Thyroid gland (tissue), 4 donors: ENCODE results near the gene TMC3.

Source experiments
- POLR2A ChIP-seq, 2 donors: fragments of 450-650 bp; IDR thresholded peaks; one replicate each; pipeline ENCODE4 v1.6.1; 2017; ENCODE audit warnings: antibody characterized with exemption in 2 of 2, mild to moderate bottlenecking in 2 of 2, moderate library complexity in 1 of 2
- TF ChIP-seq, protein P1 (sequence below), 6 experiments: fragments of 200-600 bp in 3 of 6; fragments of 450-650 bp in 3 of 6; sonication (generic) in 3 of 6; IDR thresholded peaks; one replicate each; pipeline ENCODE4 v1.5.1; 2016 to 2019; ENCODE audit warnings: antibody characterized with exemption in 6 of 6, mild to moderate bottlenecking in 2 of 6, inconsistent platforms in 1 of 6, moderate library complexity in 1 of 6

DNA sequence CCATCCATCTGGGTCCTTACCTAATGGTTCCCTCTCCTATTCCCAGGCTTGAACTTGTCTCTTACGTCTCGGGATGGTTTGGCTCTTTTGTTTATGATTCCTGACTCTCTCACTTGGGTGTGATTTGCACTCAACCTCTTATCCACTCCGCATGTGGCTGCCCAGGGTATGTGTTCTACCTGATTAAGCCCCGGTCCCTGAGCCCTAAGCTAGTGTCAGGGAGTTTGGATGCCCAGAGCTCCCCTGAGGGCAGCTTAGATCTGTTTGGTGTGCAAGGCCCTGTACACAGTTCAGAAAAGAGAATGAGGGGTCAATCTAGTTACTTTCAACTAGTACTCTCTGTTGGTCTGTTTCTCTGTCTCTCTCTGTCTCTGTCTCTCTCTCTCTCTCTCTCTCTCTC lies 34.2 kb downstream of the TMC3 start:
- TF ChIP-seq, protein P1, sequence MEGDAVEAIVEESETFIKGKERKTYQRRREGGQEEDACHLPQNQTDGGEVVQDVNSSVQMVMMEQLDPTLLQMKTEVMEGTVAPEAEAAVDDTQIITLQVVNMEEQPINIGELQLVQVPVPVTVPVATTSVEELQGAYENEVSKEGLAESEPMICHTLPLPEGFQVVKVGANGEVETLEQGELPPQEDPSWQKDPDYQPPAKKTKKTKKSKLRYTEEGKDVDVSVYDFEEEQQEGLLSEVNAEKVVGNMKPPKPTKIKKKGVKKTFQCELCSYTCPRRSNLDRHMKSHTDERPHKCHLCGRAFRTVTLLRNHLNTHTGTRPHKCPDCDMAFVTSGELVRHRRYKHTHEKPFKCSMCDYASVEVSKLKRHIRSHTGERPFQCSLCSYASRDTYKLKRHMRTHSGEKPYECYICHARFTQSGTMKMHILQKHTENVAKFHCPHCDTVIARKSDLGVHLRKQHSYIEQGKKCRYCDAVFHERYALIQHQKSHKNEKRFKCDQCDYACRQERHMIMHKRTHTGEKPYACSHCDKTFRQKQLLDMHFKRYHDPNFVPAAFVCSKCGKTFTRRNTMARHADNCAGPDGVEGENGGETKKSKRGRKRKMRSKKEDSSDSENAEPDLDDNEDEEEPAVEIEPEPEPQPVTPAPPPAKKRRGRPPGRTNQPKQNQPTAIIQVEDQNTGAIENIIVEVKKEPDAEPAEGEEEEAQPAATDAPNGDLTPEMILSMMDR (IDR thresholded peaks at IDR 0.05): no peak
- no peak for TF ChIP-seq POLR2A (IDR thresholded peaks at IDR 0.05)
